Measurements from ENCODE around the gene EMILIN2.

Gene EMILIN2

DNA sequence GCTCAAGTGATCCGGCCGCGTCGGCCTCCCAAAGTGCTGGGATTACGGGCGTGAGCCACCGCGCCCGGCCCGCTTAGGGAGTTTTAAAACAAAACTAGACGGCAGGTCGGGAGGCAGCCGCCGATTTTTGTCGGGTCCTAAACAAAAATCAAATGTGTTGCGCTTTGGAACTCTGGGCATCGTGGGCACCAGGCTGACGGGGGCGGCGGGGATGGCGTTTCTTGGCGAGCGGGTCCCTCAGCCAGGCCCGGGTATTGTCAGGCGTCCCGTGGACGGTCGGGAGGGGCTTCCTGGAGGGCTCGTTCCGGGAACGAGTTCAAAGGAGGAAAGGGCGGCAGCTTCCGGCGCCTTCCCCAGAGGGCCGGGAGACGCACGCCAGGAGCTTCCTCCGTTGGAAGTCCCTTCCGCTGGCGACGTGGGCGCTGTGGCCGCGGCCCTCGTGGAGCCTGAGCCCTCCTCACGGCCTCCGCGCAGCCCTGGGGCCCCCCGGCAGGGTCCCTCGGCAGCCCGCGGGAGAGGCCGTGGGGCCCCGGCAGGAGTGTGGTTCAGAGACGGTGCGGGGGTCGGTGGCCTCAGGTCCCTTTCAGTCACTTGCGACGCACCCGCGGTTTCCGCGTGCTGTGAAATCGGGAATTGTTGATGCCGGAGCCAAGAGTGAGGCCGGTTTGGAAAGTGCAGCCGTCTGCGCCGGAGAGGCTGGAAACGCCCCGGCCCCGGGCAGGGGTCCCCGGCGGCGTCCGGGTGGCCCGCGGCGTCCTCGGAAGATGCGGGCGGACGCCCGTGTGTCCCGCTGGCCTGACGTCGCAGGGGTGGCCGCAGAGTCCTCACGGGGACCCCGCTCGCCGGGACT, 59.3 kb downstream of the EMILIN2 start:
- TF ChIP-seq, protein P1, sequence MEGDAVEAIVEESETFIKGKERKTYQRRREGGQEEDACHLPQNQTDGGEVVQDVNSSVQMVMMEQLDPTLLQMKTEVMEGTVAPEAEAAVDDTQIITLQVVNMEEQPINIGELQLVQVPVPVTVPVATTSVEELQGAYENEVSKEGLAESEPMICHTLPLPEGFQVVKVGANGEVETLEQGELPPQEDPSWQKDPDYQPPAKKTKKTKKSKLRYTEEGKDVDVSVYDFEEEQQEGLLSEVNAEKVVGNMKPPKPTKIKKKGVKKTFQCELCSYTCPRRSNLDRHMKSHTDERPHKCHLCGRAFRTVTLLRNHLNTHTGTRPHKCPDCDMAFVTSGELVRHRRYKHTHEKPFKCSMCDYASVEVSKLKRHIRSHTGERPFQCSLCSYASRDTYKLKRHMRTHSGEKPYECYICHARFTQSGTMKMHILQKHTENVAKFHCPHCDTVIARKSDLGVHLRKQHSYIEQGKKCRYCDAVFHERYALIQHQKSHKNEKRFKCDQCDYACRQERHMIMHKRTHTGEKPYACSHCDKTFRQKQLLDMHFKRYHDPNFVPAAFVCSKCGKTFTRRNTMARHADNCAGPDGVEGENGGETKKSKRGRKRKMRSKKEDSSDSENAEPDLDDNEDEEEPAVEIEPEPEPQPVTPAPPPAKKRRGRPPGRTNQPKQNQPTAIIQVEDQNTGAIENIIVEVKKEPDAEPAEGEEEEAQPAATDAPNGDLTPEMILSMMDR (IDR thresholded peaks at IDR 0.05; ENCODE audit: low read depth, low read length), result no peak
- Histone ChIP-seq H3K36me3 (no peaks in the 10 kb centered on the region; the same call in 1 of the 2 replicates), H3K4me1 (no peaks in the 10 kb centered on the region), H3K4me3 (ENCODE audit: low read depth, low read length) (peak overlapping the region; percentile 65), H3K9me3 (no peaks in the 10 kb centered on the region), H3K27me3 (no peaks in the 10 kb centered on the region)
- peak; percentile 70 for DNase-seq

DNA sequence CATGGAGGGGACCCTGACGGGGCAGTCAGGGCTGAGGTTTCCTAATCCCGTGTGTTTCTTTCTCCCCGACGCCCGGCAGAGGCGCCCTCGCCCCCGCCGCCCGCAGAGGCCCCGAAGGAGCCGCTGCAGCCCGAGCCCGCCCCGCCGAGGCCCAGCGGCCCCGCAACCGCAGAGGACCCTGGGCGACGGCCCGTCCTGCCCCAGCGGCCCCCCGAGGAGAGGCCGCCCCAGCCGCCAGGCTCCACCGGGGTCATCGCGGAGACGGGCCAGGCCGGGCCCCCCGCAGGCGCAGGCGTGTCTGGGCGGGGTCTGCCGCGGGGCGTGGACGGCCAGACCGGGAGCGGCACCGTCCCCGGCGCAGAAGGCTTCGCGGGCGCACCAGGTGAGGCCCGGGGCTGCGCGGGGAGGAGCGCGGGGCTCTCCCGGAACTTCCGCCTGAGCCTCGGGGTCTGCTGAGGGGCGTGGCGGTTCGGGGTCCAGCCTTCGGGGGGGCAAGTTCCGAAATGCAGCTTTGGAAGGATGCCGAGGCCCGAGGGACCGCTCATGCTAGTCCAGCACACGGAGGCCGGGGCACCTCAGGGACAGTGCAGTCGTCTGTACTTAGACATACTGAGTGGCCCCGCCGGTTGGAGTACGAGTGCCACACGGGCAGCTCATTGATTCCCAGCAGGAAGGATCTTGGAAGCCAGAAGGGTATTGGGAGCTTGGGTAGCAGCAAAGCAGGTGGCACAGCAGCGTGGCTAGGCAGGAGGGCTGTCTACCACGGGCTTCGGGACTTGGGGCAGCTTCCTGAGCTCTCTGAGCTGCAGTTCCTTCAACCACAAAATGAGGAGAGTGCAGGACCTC, 60.1 kb downstream of the EMILIN2 start:
- Histone ChIP-seq H3K36me3 (no peaks in the 10 kb centered on the region; the same call in 1 of the 2 replicates), H3K9me3 (no peaks in the 10 kb centered on the region), H3K27me3 (no peaks in the 10 kb centered on the region), H3K4me1 (no peaks in the 10 kb centered on the region), H3K4me3 (ENCODE audit: low read depth, low read length) (peak overlapping the region; percentile 65)
- DNase-seq, result peak; percentile 42
- TF ChIP-seq, protein P1 (IDR thresholded peaks at IDR 0.05; ENCODE audit: low read depth, low read length), result no peak

GRCh38 chr18:2907550-2908135, 60.8 kb downstream of the EMILIN2 start:
- DNase-seq, result no peak
- Histone ChIP-seq H3K27me3 (no peaks in the 10 kb centered on the region), H3K4me1 (no peaks in the 10 kb centered on the region), H3K4me3 (ENCODE audit: low read depth, low read length) (peak overlapping the region; percentile 65), H3K9me3 (no peaks in the 10 kb centered on the region), H3K36me3 (no peaks in the 10 kb centered on the region; the same call in 1 of the 2 replicates)
- TF ChIP-seq, protein P1 (IDR thresholded peaks at IDR 0.05; ENCODE audit: low read depth, low read length), result no peak

GRCh38 chr18:2908166-2908945, 61.5 kb downstream of the EMILIN2 start:
- DNase-seq, result no peak
- no peaks in the 10 kb centered on the region for H3K9me3 ChIP-seq
- TF ChIP-seq, protein P1 (IDR thresholded peaks at IDR 0.05; ENCODE audit: low read depth, low read length), result no peak
- no peaks in the 10 kb centered on the region for H3K27me3 ChIP-seq
- no peak overlapping the region for H3K4me3 ChIP-seq (ENCODE audit: low read depth, low read length)
- no peaks in the 10 kb centered on the region; the same call in 1 of the 2 replicates for H3K36me3 ChIP-seq
- H3K4me1 ChIP-seq, result no peaks in the 10 kb centered on the region

DNA sequence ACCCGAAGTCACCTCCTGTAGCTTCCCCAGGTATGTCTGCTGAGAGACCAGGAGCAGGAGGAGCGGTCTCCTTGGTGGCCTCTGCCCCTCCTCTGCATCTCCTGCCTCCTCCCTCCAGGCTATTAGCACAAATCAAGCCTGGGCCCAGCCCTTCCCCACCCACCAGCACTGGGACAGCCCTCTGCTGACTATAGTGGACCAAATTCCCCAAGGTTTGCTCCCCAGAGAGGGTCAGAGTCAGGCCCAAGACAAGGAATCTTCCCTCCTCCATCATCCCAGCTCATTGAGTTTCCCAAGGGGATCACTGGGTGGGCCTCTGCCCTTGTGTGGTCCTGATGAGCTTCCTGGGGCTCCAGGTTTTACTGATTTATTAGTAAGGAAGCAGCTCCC, 62.1 kb downstream of the EMILIN2 start:
- H3K9me3 ChIP-seq, result no peaks in the 10 kb centered on the region
- no peaks in the 10 kb centered on the region for H3K4me1 ChIP-seq
- TF ChIP-seq, protein P1 (IDR thresholded peaks at IDR 0.05; ENCODE audit: low read depth, low read length), result no peak
- DNase-seq, result no peak
- no peak overlapping the region for H3K4me3 ChIP-seq (ENCODE audit: low read depth, low read length)
- no peaks in the 10 kb centered on the region; the same call in 1 of the 2 replicates for H3K36me3 ChIP-seq
- no peaks in the 10 kb centered on the region for H3K27me3 ChIP-seq

Measured in BE2C (cell line).